Smooth muscle cell (in vitro differentiated cells): Measurements from ENCODE around the gene VCP. TPM values are rescaled to one million over a fixed set of nuclear protein-coding genes. Genes with fewer than 3 reads are reported as not detected.

ENCODE experiments used
- DNase-seq: peaks from one replicate; lab custom pipeline; 2025; ENCODE audit not compliant: unreplicated experiment; lab: John Stamatoyannopoulos, UW
- H2AFZ ChIP-seq: fragments of 200-600 bp; sonication (generic); 2 replicates; pipeline ENCODE4 v1.6.0; 2016; ENCODE audit warnings: antibody characterized with exemption, low read depth, mild to moderate bottlenecking
- H3F3A ChIP-seq: fragments of 200-600 bp; sonication (generic); 2 replicates; pipeline ENCODE4 v1.6.0; 2017; ENCODE audit warnings: antibody characterized with exemption, low read depth
- H3K27ac ChIP-seq: fragments of 200-600 bp; sonication (generic); 2 replicates; pipeline ENCODE4 v1.5.1; 2016; ENCODE audit warnings: low read depth, mild to moderate bottlenecking
- H3K27me3 ChIP-seq: fragments of 200-600 bp; sonication (generic); 2 replicates; pipeline ENCODE4 v1.6.1; 2016; ENCODE audit warnings: low read depth, mild to moderate bottlenecking
- H3K36me3 ChIP-seq: fragments of 200-600 bp; sonication (generic); 2 replicates; pipeline ENCODE4 v1.5.1; 2016; ENCODE audit warnings: low read depth
- H3K4me1 ChIP-seq: fragments of 200-600 bp; sonication (generic); 2 replicates; pipeline ENCODE4 v1.5.1; 2016; ENCODE audit warnings: low read depth
- H3K4me2 ChIP-seq: fragments of 200-600 bp; sonication (generic); 2 replicates; pipeline ENCODE4 v1.6.0; 2016; ENCODE audit warnings: mild to moderate bottlenecking
- H3K4me3 ChIP-seq: fragments of 200-600 bp; sonication (generic); 2 replicates; pipeline ENCODE4 v1.5.1; 2016; ENCODE audit warnings: mild to moderate bottlenecking
- H3K79me2 ChIP-seq: fragments of 200-600 bp; sonication (generic); 2 replicates; pipeline ENCODE4 v1.6.0; 2016; ENCODE audit warnings: low read depth, mild to moderate bottlenecking
- H3K9ac ChIP-seq: fragments of 200-600 bp; sonication (generic); 2 replicates; pipeline ENCODE4 v1.6.0; 2016; ENCODE audit warnings: low read depth
- H3K9me3 ChIP-seq: fragments of 200-600 bp; sonication (generic); replicated peaks from 2 replicates; pipeline ENCODE4 v1.5.1; 2016; ENCODE audit warnings: low read depth
- H4K20me1 ChIP-seq: fragments of 200-600 bp; sonication (generic); 2 replicates; pipeline ENCODE4 v1.6.0; 2016; ENCODE audit warnings: low read depth
- WGBS: methylation state at CpG from one replicate; pipeline ENCODE4 v1.1.7; 2016; ENCODE audit warnings: low lambda C conversion rate; 5-methylcytosine and 5-hydroxymethylcytosine counted together
- polyA plus RNA-seq: library from polyadenylated mRNA; unstranded; fragments of >200 nt; fragmentation: Nextera tagmentation; extraction: Ambion mirVana; gene quantifications from 2 replicates; pipeline ENCODE4 v1.2.1, GENCODE V29; 2016
- total RNA-seq: library from RNA; depleted of rRNA; stranded (reverse); fragments of >200 nt; gene quantifications from 2 replicates; pipeline ENCODE4 v1.2.3, GENCODE V29; 2014
- TF ChIP-seq, protein P1 (sequence below): fragments of 200-600 bp; sonication (generic); IDR thresholded peaks from 2 replicates; pipeline ENCODE4 v1.5.1; 2017; ENCODE audit warnings: borderline replicate concordance, mild to moderate bottlenecking, antibody characterized with exemption; ENCODE audit not compliant: insufficient read depth, poor library complexity, severe bottlenecking

The VCP gene
- total and polyA plus RNA-seq, 2 experiments from 2014 or later = 207 to 314 TPM

DNA sequence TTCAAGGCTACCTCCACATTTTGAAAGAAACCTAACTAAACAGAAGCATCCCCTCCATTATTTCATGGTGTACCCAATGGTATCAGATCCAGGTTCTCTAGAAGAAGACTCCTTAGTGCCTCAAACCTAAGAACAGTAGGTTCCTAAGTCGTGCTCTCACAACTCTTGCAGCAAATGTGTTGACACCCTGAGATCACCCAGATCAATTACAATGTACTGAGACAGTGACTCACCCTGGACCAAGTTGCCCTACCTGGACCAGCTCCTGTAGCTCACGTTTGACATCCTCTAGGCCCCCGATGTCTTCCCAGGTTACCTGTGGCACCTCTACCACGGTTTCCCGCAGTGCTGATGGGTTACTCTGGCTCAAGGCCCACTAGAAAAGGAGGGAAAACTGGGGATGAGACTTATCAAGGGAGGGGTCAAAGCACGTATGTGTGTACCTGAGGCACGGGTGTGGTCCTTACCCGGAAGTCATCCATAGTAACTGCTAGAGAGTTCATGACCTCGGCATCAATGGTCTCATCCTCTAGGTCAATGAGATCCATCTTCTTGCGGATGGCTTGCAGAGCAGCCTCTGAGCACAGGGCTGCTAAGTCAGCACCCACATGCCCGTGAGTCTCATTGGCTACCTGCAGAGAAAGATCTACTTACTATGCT is 11.7 kb downstream of the VCP start:
- Histone ChIP-seq H2AFZ (no peak overlapping the region), H3K9me3 (no peaks in the 10 kb centered on the region), H3F3A (peaks cover 21% of the 10 kb centered on the region), H3K36me3 (peaks cover 71% of the 10 kb centered on the region), H3K27ac (no peak overlapping the region), H3K4me1 (no peaks in the 10 kb centered on the region), H3K4me2 (no peak overlapping the region), H3K9ac (no peak overlapping the region), H4K20me1 (peaks cover 96% of the 10 kb centered on the region), H3K79me2 (peaks cover 41% of the 10 kb centered on the region), H3K27me3 (no peaks in the 10 kb centered on the region), H3K4me3 (no peak overlapping the region)
- over 99% methylated on average over 11 of the region's 11 CpGs for WGBS
- TF ChIP-seq, protein P1, sequence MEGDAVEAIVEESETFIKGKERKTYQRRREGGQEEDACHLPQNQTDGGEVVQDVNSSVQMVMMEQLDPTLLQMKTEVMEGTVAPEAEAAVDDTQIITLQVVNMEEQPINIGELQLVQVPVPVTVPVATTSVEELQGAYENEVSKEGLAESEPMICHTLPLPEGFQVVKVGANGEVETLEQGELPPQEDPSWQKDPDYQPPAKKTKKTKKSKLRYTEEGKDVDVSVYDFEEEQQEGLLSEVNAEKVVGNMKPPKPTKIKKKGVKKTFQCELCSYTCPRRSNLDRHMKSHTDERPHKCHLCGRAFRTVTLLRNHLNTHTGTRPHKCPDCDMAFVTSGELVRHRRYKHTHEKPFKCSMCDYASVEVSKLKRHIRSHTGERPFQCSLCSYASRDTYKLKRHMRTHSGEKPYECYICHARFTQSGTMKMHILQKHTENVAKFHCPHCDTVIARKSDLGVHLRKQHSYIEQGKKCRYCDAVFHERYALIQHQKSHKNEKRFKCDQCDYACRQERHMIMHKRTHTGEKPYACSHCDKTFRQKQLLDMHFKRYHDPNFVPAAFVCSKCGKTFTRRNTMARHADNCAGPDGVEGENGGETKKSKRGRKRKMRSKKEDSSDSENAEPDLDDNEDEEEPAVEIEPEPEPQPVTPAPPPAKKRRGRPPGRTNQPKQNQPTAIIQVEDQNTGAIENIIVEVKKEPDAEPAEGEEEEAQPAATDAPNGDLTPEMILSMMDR = no peak
- DNase-seq = no peak

DNA sequence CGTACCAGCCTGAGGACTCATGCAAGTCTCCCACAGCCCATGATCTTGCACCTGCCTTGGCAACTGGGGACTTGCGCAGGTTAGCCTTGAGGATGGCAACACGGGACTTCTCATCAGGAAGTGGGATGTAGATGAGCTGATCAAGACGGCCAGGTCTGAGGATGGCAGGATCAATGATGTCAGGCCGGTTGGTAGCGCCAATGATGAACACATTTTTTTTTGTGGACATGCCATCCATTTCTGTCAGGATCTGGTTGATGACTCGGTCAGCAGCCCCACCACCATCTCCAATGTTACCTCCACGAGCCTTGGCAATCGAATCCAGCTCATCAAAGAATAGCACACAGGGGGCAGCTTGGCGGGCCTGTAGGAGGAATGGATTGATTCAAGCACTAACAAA is 13.0 kb downstream of the VCP start:
- H2AFZ ChIP-seq = no peak overlapping the region
- H3K27ac ChIP-seq = no peak overlapping the region
- H3F3A ChIP-seq = peaks cover 21% of the 10 kb centered on the region
- no peak for DNase-seq
- TF ChIP-seq, protein P1 = no peak
- peaks cover 68% of the 10 kb centered on the region for H3K36me3 ChIP-seq
- H3K79me2 ChIP-seq = peaks cover 31% of the 10 kb centered on the region
- peaks cover 87% of the 10 kb centered on the region for H4K20me1 ChIP-seq
- no peaks in the 10 kb centered on the region for H3K27me3 ChIP-seq
- WGBS = 98% methylated on average over 10 of the region's 10 CpGs
- H3K4me1 ChIP-seq = no peaks in the 10 kb centered on the region
- H3K9me3 ChIP-seq = no peaks in the 10 kb centered on the region
- H3K4me2 ChIP-seq = no peak overlapping the region
- H3K4me3 ChIP-seq = no peak overlapping the region
- H3K9ac ChIP-seq = no peak overlapping the region

DNA sequence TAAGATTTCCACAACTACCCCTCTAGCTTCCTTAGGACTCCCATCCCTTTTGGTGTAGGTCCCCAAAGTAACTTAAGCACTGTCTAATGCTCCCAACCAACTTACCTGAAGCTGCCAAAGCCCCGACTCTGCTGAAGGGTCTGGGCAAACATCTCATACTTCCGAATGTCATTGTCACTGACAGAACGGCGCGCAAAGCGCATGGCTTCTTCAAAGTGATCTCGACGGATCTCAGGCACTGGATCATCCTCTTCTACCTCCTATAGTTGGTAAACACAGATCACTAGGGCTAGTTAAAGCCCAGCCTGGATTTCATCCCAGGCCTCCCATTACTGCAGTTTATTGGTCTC is 15.2 kb downstream of the VCP start:
- peaks cover 9% of the 10 kb centered on the region for H3K79me2 ChIP-seq
- no peak overlapping the region for H3K4me3 ChIP-seq
- TF ChIP-seq, protein P1 = no peak
- no peak overlapping the region for H2AFZ ChIP-seq
- H3K9me3 ChIP-seq = no peaks in the 10 kb centered on the region
- H3K36me3 ChIP-seq = peaks cover 50% of the 10 kb centered on the region
- H3K27me3 ChIP-seq = no peaks in the 10 kb centered on the region
- H4K20me1 ChIP-seq = peaks cover 78% of the 10 kb centered on the region
- H3K27ac ChIP-seq = no peak overlapping the region
- H3F3A ChIP-seq = peaks cover 21% of the 10 kb centered on the region
- 98% methylated on average over 8 of the region's 8 CpGs for WGBS
- no peaks in the 10 kb centered on the region for H3K4me1 ChIP-seq
- H3K4me2 ChIP-seq = no peak overlapping the region
- no peak for DNase-seq
- H3K9ac ChIP-seq = no peak overlapping the region
